HepG2 (cell line): ENCODE data around the gene CST3.

Experiments used
- EZH2 ChIP-seq: conservative IDR thresholded peaks from 2 replicates; pipeline ENCODE4 v1.6.1; 2012; ENCODE audit warnings: mild to moderate bottlenecking, low read depth, low read length, moderate library complexity
- FOSL1 ChIP-seq: sonication (generic); formaldehyde crosslinking; IDR thresholded peaks from 2 replicates; pipeline ENCODE4 v1.9.0; 2021; ENCODE audit warnings: missing genetic modification reagents, borderline replicate concordance
- GABPA ChIP-seq, 2 experiments: IDR thresholded peaks; 2 replicates each; pipeline ENCODE4 v1.6.1; 2011 to 2016; ENCODE audit warnings: low read depth in 2 of 2, low read length in 1 of 2, missing biosample characterization in 1 of 2, missing genetic modification characterization in 1 of 2
- MTA1 ChIP-seq: sonication (generic); formaldehyde crosslinking; IDR thresholded peaks from 2 replicates; pipeline ENCODE4 v1.4.0; 2020; ENCODE audit warnings: missing genetic modification reagents, mild to moderate bottlenecking, borderline replicate concordance
- MYC ChIP-seq: sonication (generic); formaldehyde crosslinking; IDR thresholded peaks from 2 replicates; pipeline ENCODE4 v1.9.0; 2021; ENCODE audit warnings: missing genetic modification reagents, borderline replicate concordance
- SETDB1 ChIP-seq: sonication (generic); formaldehyde crosslinking; IDR thresholded peaks from 2 replicates; pipeline ENCODE4 v1.5.1; 2020; ENCODE audit warnings: missing genetic modification reagents, mild to moderate bottlenecking, borderline replicate concordance
- STAG1 ChIP-seq: sonication (generic); formaldehyde crosslinking; IDR thresholded peaks from 2 replicates; pipeline ENCODE4 v1.4.0; 2020; ENCODE audit warnings: missing genetic modification reagents
- XRCC5 ChIP-seq: fragments of 200-400 bp; formaldehyde crosslinking; optimal IDR thresholded peaks from 2 replicates; pipeline ENCODE3; 2017; ENCODE audit warnings: mild to moderate bottlenecking, low read length
- ZFP41 ChIP-seq: sonication (generic); formaldehyde crosslinking; IDR thresholded peaks from 2 replicates; pipeline ENCODE4 v1.4.0; 2020; ENCODE audit warnings: mild to moderate bottlenecking, missing genetic modification reagents, borderline replicate concordance
- ZNF138 ChIP-seq: sonication (generic); formaldehyde crosslinking; IDR thresholded peaks from 2 replicates; pipeline ENCODE4 v1.5.0; 2020; ENCODE audit warnings: mild to moderate bottlenecking, low read depth, missing genetic modification reagents
- ZNF792 ChIP-seq: IDR thresholded peaks from 2 replicates; pipeline ENCODE4 v1.6.1; 2016

DNA sequence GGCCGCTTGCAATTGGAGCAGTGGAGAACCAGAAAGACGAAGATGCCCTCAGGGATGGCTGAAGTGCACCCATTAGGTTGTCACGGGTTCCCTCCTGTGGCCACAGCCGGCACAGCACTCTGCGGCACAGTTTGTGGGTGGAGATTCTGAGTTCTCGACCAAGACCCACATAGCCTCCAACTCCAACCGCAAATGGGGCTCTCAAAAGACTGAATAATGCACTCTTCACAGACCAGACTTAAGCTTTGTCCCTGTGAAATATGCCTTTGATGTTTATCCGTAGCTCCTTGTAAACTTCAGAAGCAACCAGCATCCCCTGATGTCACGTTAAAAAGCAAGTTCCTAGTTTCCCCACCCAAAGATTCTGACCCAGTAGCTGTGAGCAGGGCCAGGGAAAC lies 31.1 kb downstream of the CST3 start:
- peak; percentile 98 for TF ChIP-seq STAG1
- no peak for TF ChIP-seq SETDB1 (CRISPR knock-in tag)
- no peak for TF ChIP-seq GABPA (IDR thresholded peaks at IDR 0.05; ENCODE audit: low read depth, low read length)
- no peak for TF ChIP-seq GABPA (CRISPR knock-in tag; IDR thresholded peaks at IDR 0.05; ENCODE audit: low read depth)
- no peak for TF ChIP-seq ZFP41 (CRISPR knock-in tag)
- 0 out of 2 replicates have a peak, but pooled peaks have one; percentile 5 for TF ChIP-seq MTA1 (CRISPR knock-in tag)
- TF ChIP-seq EZH2 = no peak
- 0 out of 2 replicates have a peak, but pooled peaks have one; percentile 30 for TF ChIP-seq MYC
- TF ChIP-seq ZNF138 = no peak
- 0 out of 2 replicates have a peak, but pooled peaks have one; percentile 7 for TF ChIP-seq FOSL1 (CRISPR knock-in tag)
- TF ChIP-seq ZNF792 (CRISPR knock-in tag) = no peak
- TF ChIP-seq XRCC5 = peak; percentile 86
